ENCODE measurements around the gene UTP3.

GRCh38 chr4:70737006-70737405 is 48.7 kb downstream of the UTP3 start:
- TF ChIP-seq POLR2A (IDR thresholded peaks at IDR 0.05) (no peak), CTCF (IDR thresholded peaks at IDR 0.05) (no peak)
